Iris pigment epithelial cell (primary cell): ENCODE results near the gene WIZ.
A peak's percentile ranks its signal among the peaks of the same experiment; 100 is the strongest.
"Not testable (repeated sequence)": the region's sequence is repeated elsewhere in the genome, so short reads cannot be mapped to it uniquely, and the experiment has no call there.

Source experiments
- DNase-seq: peaks from one replicate; pipeline ENCODE4 v3.0.0-alpha.2; 2011; ENCODE audit warnings: low read depth

The WIZ gene

GRCh38 chr19:15449620-15450527 is at the start of gene WIZ:
Gene WIZ (minus strand): TSS chr19:15449956. CDS start chr19:15448307, 1,649 bp downstream.
- DNase-seq: peak; percentile 72

GRCh38 chr19:15498910-15499309 is 49.2 kb upstream of the WIZ start:
- no peak for DNase-seq

- no peak for DNase-seq
Observed at GRCh38 chr19:15498156-15498858, 48.6 kb upstream of the WIZ start.

- DNase-seq: no peak
Observed at GRCh38 chr19:15495151-15495550, 45.4 kb upstream of the WIZ start.

- DNase-seq: no peak
Observed at GRCh38 chr19:15488489-15489226, 38.9 kb upstream of the WIZ start.

- DNase-seq: no peak
Observed at GRCh38 chr19:15487038-15487437, 37.3 kb upstream of the WIZ start.

GRCh38 chr19:15485768-15486167 is 36.0 kb upstream of the WIZ start:
- not testable (repeated sequence) for DNase-seq

GRCh38 chr19:15480996-15481395 is 31.2 kb upstream of the WIZ start:
- DNase-seq: not testable (repeated sequence)

- DNase-seq: no peak
Observed at GRCh38 chr19:15479391-15480345, 29.9 kb upstream of the WIZ start, which contains the start of gene PGLYRP2. Gene PGLYRP2 (minus strand): TSS chr19:15479501. CDS start chr19:15479371, 130 bp downstream.

- DNase-seq: no peak
Observed at GRCh38 chr19:15476325-15476724, 26.6 kb upstream of the WIZ start.

GRCh38 chr19:15475611-15476010 is 25.9 kb upstream of the WIZ start:
- DNase-seq: no peak

GRCh38 chr19:15475169-15475568 is 25.4 kb upstream of the WIZ start:
- DNase-seq: no peak

GRCh38 chr19:15473821-15474220 is 24.1 kb upstream of the WIZ start:
- not testable (repeated sequence) for DNase-seq

GRCh38 chr19:15471639-15472101 is 21.9 kb upstream of the WIZ start:
- DNase-seq: no peak

- DNase-seq: peak; percentile 38
Observed at GRCh38 chr19:15469513-15470297, 19.9 kb upstream of the WIZ start.

GRCh38 chr19:15468675-15469512 is 19.1 kb upstream of the WIZ start:
- no peak for DNase-seq

- no peak for DNase-seq
Observed at GRCh38 chr19:15467734-15468214, 18.0 kb upstream of the WIZ start.

GRCh38 chr19:15466851-15467733 is 17.3 kb upstream of the WIZ start:
- peak; percentile 96 for DNase-seq
